ENCODE data around the gene FAT1. TPM values are rescaled to one million over a fixed set of nuclear protein-coding genes. Genes with fewer than 3 reads are reported as not detected.

FAT1 gene
- total RNA-seq, 1 experiment from 2014 or later = 111 TPM

- peak; percentile 88 for DNase-seq (ENCODE audit: low read depth)
Measured at GRCh38 chr4:186606591-186606992, 117.1 kb downstream of the FAT1 start.

DNA sequence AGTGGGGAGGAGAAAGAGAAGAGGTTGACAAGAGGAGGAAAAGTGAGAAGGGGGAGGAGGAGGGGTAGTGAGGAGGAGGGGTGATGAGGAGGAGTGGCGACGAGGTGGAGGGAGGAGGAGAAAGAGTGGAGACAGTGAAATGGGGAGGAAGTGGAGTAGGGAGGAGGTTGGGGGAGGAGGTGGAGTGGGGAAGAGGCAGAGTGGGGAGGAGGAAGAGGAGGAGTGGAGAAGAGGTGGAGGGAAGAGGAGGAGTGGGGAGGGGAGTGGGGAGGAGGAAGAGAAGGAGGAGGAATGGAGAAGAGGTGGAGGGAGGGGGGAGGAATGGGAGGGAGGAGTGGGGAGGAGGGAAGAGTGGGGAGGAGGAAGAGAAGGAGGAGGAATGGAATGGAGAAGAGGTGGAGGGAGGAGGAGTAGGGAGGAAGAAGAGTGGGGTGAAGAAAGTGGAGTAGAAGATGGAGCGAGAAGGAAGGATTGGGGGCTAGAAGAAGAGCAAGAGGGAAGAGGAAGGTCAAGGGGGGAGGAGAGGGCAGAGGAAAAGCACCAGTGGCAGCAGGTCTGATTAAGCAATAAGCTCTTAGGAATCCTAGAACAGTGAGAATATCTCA lies 118.3 kb downstream of the FAT1 start:
- DNase-seq (ENCODE audit: low read depth) = no peak

DNA sequence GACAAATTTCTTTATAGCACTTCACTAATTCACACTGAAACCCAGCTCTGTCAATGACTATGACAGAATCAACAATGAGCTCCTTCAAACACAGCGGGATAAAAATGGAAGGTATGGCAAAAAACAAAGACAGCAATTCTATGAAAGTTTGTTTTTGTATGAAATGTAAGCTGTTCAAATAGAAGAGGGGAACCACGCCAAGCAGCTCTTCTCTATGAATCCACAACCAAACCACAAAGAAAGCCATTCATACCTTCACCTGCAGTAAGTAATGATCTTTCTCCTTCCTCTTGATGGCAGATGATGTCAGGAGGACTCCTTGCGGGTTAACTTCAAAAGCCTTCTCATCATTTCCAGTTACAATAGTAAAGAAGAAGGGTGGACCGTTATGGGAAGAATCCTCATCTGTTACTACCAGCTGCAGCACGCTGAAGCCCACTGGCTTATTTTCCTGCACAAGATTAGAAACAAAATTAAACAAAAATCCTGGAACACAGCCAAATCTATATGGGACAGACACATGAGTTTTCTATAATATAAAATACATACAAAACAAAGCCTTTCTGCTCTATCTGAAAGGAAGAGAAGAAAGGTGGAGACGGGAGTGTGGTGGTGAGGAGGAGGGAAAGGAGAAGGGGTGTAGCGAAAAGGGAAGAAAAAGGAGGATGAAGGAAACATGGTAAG lies 119.4 kb downstream of the FAT1 start:
- DNase-seq (ENCODE audit: low read depth) = no peak

- no peak for DNase-seq (ENCODE audit: low read depth)
Measured at GRCh38 chr4:186602978-186603377, 120.7 kb downstream of the FAT1 start.

DNA sequence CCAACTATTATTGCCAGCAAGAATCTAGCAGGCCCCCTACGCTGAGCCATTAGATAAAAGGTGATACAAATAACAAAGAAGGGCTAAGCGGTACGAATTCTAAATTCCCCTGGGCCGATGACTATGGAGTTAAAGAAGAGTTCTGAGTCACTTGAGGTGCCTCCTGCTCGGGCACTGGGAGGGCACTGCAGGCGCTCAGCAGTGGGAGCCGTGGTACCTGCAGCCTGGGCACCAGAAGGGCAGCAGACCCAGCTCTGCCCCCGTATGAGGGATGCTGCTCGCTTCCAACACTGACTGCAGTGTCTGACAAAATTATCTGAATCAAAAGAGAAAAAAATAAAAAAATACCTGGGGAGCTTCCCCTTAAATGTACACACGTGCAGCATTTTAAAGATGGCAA lies 124.2 kb downstream of the FAT1 start:
- no peak for DNase-seq (ENCODE audit: low read depth)

DNA sequence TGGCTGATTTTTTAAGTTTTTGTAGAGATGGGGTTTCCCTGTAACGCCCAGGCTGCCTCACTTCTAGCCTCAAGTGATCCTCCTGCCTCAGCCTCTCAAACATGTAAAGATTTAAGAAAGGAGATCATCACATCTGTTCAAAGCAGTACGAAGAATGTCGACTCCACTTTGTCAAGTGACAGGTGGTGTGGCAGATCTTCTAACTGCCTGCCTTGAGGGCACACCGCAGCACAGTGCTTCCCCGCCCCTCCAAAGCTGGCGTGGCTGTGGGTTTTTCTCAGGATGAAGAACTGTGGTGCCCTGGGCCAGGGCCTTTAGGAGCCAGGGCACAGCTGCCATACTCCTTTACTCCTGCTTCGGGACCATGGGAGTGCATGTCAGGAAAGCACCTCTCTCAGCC lies 125.0 kb downstream of the FAT1 start:
- DNase-seq (ENCODE audit: low read depth) = no peak

GRCh38 chr4:186596850-186597390 lies 126.7 kb downstream of the FAT1 start:
- no peak for DNase-seq (ENCODE audit: low read depth)

- no peak for DNase-seq (ENCODE audit: low read depth)
Measured at GRCh38 chr4:186596346-186596745, 127.3 kb downstream of the FAT1 start.

DNA sequence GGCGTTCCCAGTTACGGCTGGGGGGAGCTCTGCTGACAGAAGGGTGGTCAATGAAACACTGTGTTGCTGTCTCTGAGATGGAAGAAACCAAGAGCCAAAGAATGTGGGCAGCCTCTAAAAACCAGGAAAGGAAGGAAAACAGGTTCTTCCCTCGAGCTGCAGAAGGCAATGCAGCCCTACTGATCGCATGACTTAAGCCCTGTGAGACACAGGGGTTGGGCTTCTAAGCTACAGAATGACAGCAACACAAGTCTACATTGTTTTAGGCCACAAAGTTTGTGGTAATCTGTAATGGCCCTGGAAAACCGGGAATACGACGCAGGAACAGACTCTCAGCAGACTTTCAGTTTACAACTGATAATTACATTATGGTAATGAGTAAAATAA lies 130.1 kb downstream of the FAT1 start:
- DNase-seq (ENCODE audit: low read depth) = no peak

GRCh38 chr4:186592966-186593586 lies 130.6 kb downstream of the FAT1 start:
- DNase-seq (ENCODE audit: low read depth) = no peak

DNA sequence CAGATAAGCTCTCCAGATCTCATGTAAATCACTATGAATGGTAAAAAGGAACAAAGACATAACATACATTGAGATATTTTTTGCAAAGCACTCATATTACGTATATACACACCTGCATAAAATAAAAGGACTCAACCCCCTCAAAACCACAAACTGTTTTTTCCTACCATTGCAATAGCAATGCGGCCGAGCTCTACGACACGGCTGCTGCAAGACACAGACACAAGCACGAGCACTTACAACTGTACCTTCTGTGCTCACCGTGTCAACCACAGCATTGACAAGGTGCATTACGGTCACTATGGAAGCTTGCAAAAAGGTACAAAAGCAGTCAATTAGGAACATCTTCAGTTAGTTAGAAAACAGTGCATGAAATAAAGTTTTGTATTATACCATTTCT lies 131.2 kb downstream of the FAT1 start:
- no peak for DNase-seq (ENCODE audit: low read depth)

DNA sequence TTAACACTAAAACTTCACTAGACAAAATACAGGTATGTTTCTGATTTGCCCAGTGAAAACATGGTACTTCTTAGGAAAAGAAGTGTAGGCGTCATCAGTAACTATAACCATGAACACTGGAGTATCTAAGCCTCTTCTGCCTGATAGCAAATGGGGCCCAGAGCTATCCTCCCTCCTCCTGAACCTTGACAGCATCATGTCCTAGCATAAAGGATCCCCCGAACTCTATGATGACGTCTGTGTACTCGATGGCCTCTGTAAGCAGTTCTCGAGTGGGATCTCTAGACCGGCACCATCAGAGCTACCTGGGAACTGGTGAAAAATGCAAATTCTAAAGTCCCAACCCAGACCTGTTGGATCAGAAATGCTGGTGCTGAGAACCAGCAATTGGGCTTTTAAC lies 132.0 kb downstream of the FAT1 start:
- DNase-seq (ENCODE audit: low read depth) = no peak

GRCh38 chr4:186588503-186588902 lies 135.2 kb downstream of the FAT1 start:
- DNase-seq (ENCODE audit: low read depth) = no peak

GRCh38 chr4:186587416-186588018 lies 136.1 kb downstream of the FAT1 start:
- peak; percentile 41 for DNase-seq (ENCODE audit: low read depth)

- no peak for DNase-seq (ENCODE audit: low read depth)
Measured at GRCh38 chr4:186586205-186586604, 137.5 kb downstream of the FAT1 start.

DNA sequence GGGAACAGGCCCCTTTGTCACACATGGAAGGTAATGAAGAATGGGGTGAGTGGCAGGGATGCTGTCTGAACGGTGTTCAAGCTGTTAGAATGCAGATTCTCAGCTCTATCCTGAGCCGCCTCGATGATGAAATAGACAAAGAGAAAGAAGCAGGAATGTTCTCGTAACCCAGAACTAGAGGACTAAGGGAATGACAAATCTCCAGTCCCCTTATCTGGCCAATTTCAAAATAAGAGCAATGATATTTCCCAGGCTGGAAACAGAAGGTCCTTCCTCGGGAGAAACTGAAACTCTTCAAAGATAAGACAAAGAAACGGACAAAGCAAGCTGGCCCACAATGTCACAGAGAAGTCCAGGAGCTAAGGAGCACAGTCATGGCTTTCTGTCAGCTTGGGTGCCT lies 138.7 kb downstream of the FAT1 start:
- DNase-seq (ENCODE audit: low read depth) = no peak

DNA sequence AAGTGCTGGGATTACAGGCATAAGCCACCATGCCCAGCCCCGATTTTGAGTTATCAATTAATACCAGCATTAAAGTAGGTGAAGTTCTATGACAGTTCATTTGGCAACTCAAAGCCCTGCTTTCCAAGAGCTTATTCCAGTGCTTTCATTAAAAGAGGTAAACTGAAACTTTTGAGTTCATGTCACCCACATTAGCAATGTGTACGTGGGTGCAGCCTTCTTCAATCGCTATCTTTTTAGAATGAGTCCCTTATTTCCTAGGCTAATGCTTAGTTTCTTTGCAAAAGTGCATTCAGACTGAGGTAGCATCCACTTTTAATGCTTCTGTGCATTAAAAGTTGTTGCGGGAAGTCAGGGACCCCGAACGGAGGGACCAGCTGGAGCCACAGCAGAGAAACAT lies 142.2 kb downstream of the FAT1 start:
- no peak for DNase-seq (ENCODE audit: low read depth)

DNA sequence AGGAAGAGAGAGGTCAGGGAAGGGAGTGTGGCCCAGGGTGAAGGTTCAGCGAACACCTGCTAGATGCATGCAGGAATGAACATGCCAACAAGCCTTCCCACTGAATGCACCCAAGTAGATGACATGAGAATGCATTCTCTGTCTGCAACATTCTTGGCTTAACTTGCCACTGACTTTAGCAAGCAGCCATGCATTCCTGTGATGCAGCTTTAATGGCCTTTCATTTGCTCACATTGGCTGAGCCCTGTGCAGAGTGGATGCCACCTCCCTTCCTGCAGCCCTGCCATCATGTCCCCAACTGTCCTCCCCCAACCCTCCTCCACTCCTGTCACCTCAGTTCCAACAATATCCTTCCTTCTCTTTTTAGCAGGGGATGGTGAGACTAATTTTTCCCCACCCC lies 143.0 kb downstream of the FAT1 start:
- no peak for DNase-seq (ENCODE audit: low read depth)

GRCh38 chr4:186570193-186570996 lies 153.3 kb downstream of the FAT1 start:
- peak; percentile 46 for DNase-seq (ENCODE audit: low read depth)

DNA sequence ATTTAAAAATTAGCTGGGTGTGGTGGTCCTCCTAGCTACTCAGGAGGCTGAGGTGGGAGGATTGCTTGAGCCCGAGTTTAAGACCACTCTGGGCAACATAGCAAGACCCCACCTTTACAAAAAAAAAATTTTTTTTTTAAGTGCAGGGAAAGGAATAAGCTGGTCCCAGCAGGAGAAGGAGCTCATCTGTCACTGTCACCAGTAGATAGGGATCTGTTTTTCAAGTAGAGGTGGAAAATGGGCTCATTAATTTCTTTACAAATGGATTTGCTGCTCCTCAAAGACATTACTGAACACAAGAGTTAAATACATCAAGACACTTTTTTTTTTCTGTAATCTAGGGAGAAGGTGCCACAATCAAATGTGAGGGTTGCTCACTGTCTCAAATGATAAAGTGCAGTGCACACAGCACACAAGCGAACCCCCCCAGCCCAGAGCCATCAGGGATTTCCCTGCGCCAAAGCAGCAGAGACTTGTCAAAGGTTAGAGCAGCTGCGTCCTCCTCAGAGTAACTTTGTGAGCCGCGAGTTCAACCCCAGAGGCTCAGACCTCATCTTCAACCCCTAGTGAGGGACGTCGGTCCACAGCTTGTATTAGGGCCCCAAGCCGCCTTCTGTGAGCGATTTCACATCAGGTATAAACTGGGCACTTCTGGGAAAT lies 154.0 kb downstream of the FAT1 start:
- DNase-seq (ENCODE audit: low read depth) = peak; percentile 20

GRCh38 chr4:186566068-186566467 lies 157.6 kb downstream of the FAT1 start:
- DNase-seq (ENCODE audit: low read depth) = peak; percentile 16
